HepG2 (cell line): ENCODE measurements around the gene PACS1. TPM values are rescaled to one million over a fixed set of nuclear protein-coding genes. Genes with fewer than 3 reads are reported as not detected.

Experiments used
- ATAC-seq: fragments of 200-7000 bp; cut with Tn5 transposase; 3 replicates; pipeline ENCODE4 v1.9.1; 2020; ENCODE audit warnings: mild to moderate bottlenecking, moderate library complexity
- BruUV-seq: library from RNA; stranded (reverse); fragments of 400-500 nt; replicated peaks from 2 replicates; lab custom pipeline; 2021; lab: Mats Ljungman, UMichigan
- CTCF ChIA-PET: fragments of 300-600 bp; formaldehyde crosslinking; extraction: SDS; loops from one replicate; lab custom pipeline; 2021; ENCODE audit warnings: low total read pairs, inconsistent platforms, low intra/inter-chr PET ratio; lab: Yijun Ruan, JAX
- POLR2A ChIA-PET: fragments of 350-600 bp; sonication (Branson Sonifier 250); formaldehyde crosslinking; loops from one replicate; lab custom pipeline; 2020; ENCODE audit warnings: antibody characterized with exemption, inconsistent platforms; lab: Yijun Ruan, JAX
- DNase-seq: peaks from one replicate; pipeline ENCODE4 v3.0.0-alpha.2; 2015; ENCODE audit warnings: low spot score
- FAIRE-seq: peaks from 3 replicates; lab custom pipeline; 2011; peaks lifted over from hg19 to GRCh38; lab: Jason Lieb, UNC
- H2AFZ ChIP-seq: one replicate; pipeline ENCODE4 v1.6.1; 2011; ENCODE audit warnings: low read length, inconsistent platforms
- H3K27ac ChIP-seq: fragments of 300-600 bp; 3 replicates; pipeline ENCODE4 v1.8.0; 2011; ENCODE audit warnings: mixed run types, mild to moderate bottlenecking, mixed read lengths, low read length, inconsistent platforms; ENCODE audit not compliant: insufficient read depth; ENCODE audit errors: extremely low read length
- H3K27me3 ChIP-seq, 2 experiments: fragments of 200-600 bp in 1 of 2; 2 replicates in 1 of 2; 3 replicates in 1 of 2; pipeline versions ENCODE4 v1.6.0 to v1.8.0; 2011; ENCODE audit warnings: low read length in 2 of 2, mild to moderate bottlenecking in 2 of 2, moderate library complexity in 2 of 2, inconsistent platforms in 1 of 2; ENCODE audit not compliant: insufficient read depth in 2 of 2, control insufficient read depth in 1 of 2
- H3K36me3 ChIP-seq, 2 experiments: fragments of 200-600 bp in 1 of 2; replicated peaks in 1 of 2; 2 replicates in 1 of 2; 3 replicates in 1 of 2; pipeline versions ENCODE4 v1.5.1 to v1.8.0; 2011; ENCODE audit warnings: low read length in 2 of 2, inconsistent platforms in 1 of 2; ENCODE audit not compliant: insufficient read depth in 2 of 2, control insufficient read depth in 1 of 2
- H3K4me1 ChIP-seq: 2 replicates; pipeline ENCODE4 v1.5.1; 2012; ENCODE audit warnings: low read length, inconsistent platforms; ENCODE audit not compliant: insufficient read depth
- H3K4me2 ChIP-seq: 2 replicates; pipeline ENCODE4 v1.6.0; 2011; ENCODE audit warnings: low read depth, low read length, inconsistent platforms
- H3K4me3 ChIP-seq, 3 experiments: fragments of 200-600 bp in 1 of 3; sonication (generic), shearing (Covaris generic) in 1 of 3; replicated peaks in 1 of 3; 2 replicates each; pipeline ENCODE4 v1.5.1; 2011 to 2016; ENCODE audit warnings: low read length in 3 of 3, inconsistent platforms in 2 of 3, low read depth in 2 of 3, mild to moderate bottlenecking in 2 of 3, control low read depth in 1 of 3, mixed read lengths in 1 of 3; ENCODE audit not compliant: insufficient read depth in 1 of 3
- H3K79me2 ChIP-seq: one replicate; pipeline ENCODE4 v1.6.1; 2011; ENCODE audit warnings: low read length, inconsistent platforms; ENCODE audit not compliant: insufficient read depth
- H3K9ac ChIP-seq: 2 replicates; pipeline ENCODE4 v1.6.0; 2011; ENCODE audit warnings: mild to moderate bottlenecking, low read depth, low read length, inconsistent platforms; ENCODE audit not compliant: insufficient read depth
- H3K9me3 ChIP-seq: 2 replicates; pipeline ENCODE4 v1.5.1; 2012; ENCODE audit warnings: mild to moderate bottlenecking, low read length
- H4K20me1 ChIP-seq: 2 replicates; pipeline ENCODE4 v1.6.0; 2011; ENCODE audit warnings: inconsistent platforms, mild to moderate bottlenecking, low read length, moderate library complexity; ENCODE audit not compliant: insufficient read depth
- ELF3 ChIP-seq: IDR thresholded peaks from 2 replicates; pipeline ENCODE4 v1.6.1; 2016; ENCODE audit warnings: missing genetic modification reagents, missing compliant biosample characterization
- ETV5 ChIP-seq: IDR thresholded peaks from 2 replicates; pipeline ENCODE4 v1.6.1; 2018; ENCODE audit warnings: missing biosample characterization, missing genetic modification reagents, inconsistent platforms, borderline replicate concordance
- GABPA ChIP-seq, 2 experiments: IDR thresholded peaks; 2 replicates each; pipeline ENCODE4 v1.6.1; 2011 to 2016; ENCODE audit warnings: low read depth in 2 of 2, low read length in 1 of 2, missing biosample characterization in 1 of 2, missing genetic modification characterization in 1 of 2
- MTERF4 ChIP-seq: sonication (generic); formaldehyde crosslinking; IDR thresholded peaks from 2 replicates; pipeline ENCODE4 v1.8.0; 2023; ENCODE audit warnings: mild to moderate bottlenecking, missing genetic modification reagents
- NFATC3 ChIP-seq: sonication (generic); formaldehyde crosslinking; IDR thresholded peaks from 2 replicates; pipeline ENCODE4 v1.5.1; 2020; ENCODE audit warnings: mild to moderate bottlenecking, missing genetic modification reagents
- SAP130 ChIP-seq: IDR thresholded peaks from 2 replicates; pipeline ENCODE4 v1.6.1; 2016; ENCODE audit warnings: low read depth
- TBX3 ChIP-seq: fragments of 450-650 bp; IDR thresholded peaks from 2 replicates; pipeline ENCODE4 v1.6.1; 2017; ENCODE audit warnings: antibody characterized with exemption, mild to moderate bottlenecking, inconsistent platforms, borderline replicate concordance
- XRCC5 ChIP-seq: fragments of 200-400 bp; formaldehyde crosslinking; optimal IDR thresholded peaks from 2 replicates; pipeline ENCODE3; 2017; ENCODE audit warnings: mild to moderate bottlenecking, low read length
- YEATS4 ChIP-seq: sonication (generic); formaldehyde crosslinking; IDR thresholded peaks from 2 replicates; pipeline ENCODE4 v1.4.0; 2020; ENCODE audit warnings: missing genetic modification reagents, borderline replicate concordance
- ZBTB33 ChIP-seq: sonication (generic); formaldehyde crosslinking; IDR thresholded peaks from 2 replicates; pipeline ENCODE4 v1.4.0; 2020; ENCODE audit warnings: missing genetic modification reagents
- ZMYM4 ChIP-seq: sonication (generic); formaldehyde crosslinking; IDR thresholded peaks from 2 replicates; pipeline ENCODE4 v1.8.1; 2023; ENCODE audit warnings: mild to moderate bottlenecking, missing genetic modification reagents
- ZNF709 ChIP-seq: sonication (generic); formaldehyde crosslinking; IDR thresholded peaks from 2 replicates; pipeline ENCODE4 v1.5.0; 2020; ENCODE audit warnings: mild to moderate bottlenecking, missing genetic modification reagents
- WGBS: methylation state at CpG from one replicate; pipeline ENCODE4 v1.1.6; 2017; ENCODE audit warnings: low lambda C conversion rate; 5-methylcytosine and 5-hydroxymethylcytosine counted together
- in situ Hi-C: cut with HindIII; loops from 2 replicates; pipeline ENCODE4 v1.10.0; 2017; ENCODE audit warnings: low pct_unique_long_range_greater_than_20kb; ENCODE audit not compliant: extremely low pct_ligation_motif_present
- intact Hi-C: fragments of 100-400 bp; cut with micrococcal nuclease; formaldehyde crosslinking; loops from one replicate; pipeline ENCODE4 v1.10.0; 2022; ENCODE audit not compliant: unreplicated experiment
- polyA plus RNA-seq, 8 experiments: library from polyadenylated mRNA; depleted of rRNA in 3 of 8; stranded (reverse) in 7 of 8; unstranded in 1 of 8; fragments of >200 nt; fragmentation: Illumina TruSeq in 4 of 8; extraction: Trizol in 4 of 8; gene quantifications; 2 replicates each; pipeline versions ENCODE4 v1.2.1 to v1.2.3, GENCODE V29; 2011 to 2016; ENCODE audit warnings: low read depth in 4 of 8, missing spikeins in 1 of 8, mixed read lengths in 1 of 8; ENCODE audit not compliant: insufficient read depth in 1 of 8
- total RNA-seq, 5 experiments: library from RNA; depleted of rRNA; stranded (reverse); fragments of >200 nt; fragmentation: Illumina TruSeq; extraction: Trizol; gene quantifications; 2 replicates each; pipeline ENCODE4 v1.2.3, GENCODE V29; 2016; ENCODE audit warnings: low read depth in 1 of 5
- TF ChIP-seq, protein P1 (sequence below): sonication (generic); formaldehyde crosslinking; IDR thresholded peaks from 2 replicates; pipeline ENCODE4 v1.4.0; 2020; ENCODE audit warnings: low read depth, missing genetic modification reagents

The PACS1 gene
- total and polyA plus RNA-seq, 2 of the 13 experiments (the other 11 are each of a cell fraction or from before 2014, with no cell fraction given), result 7.6 to 8.6 TPM

- no peak for TF ChIP-seq XRCC5
- TF ChIP-seq MTERF4 (CRISPR knock-in tag), result 0 out of 2 replicates have a peak, but pooled peaks have one; percentile 32
- TF ChIP-seq NFATC3, result no peak
These were observed at the start of gene PACS1 (continued) for GRCh38 chr11:66069715-66070603.

DNA sequence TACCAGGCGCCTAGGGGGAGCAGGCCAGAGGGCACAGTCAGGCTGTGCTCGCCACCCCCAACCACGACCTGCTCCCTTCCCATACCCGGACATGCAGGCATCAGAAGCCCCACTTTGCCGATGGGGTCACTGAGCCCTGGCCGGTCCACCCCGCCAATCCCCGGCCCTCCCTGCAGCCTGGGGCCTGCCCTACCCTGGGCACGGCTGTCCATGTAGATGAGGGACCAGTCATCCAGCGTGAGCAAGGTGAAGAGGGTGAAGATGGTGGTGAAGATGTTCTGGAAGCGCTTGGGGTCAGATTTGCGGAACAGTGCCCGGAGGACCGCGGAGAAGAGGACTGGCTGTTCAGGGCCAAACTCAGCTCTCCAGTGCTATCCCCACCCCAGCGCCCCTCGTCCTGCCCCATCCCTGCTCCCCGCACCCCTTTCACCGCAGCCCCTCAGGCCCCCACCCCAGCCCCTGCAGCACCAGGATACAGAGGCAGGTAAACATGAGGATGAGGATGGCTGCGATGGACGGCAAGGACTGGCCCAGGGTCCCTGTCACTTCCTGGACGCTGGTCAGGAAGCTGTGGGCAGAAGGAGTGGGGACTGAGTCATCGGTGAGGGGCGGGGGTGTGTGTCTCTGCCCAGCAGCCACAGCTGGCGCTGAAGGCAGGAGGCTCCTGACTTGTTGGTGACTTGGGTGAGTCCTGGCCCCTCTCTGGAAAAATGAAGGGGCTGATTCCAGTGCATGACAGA lies 49.3 kb upstream of the PACS1 start:
- in situ Hi-C loops, result no loop called here
- no peak overlapping the region for H3K27ac ChIP-seq
- H3K4me2 ChIP-seq, result no peak overlapping the region
- no peak overlapping the region for H2AFZ ChIP-seq
- intact Hi-C loops, result no loop called here
- no peak overlapping the region for H3K9ac ChIP-seq
- BruUV-seq, result no TSS peak
- no peaks in the 10 kb centered on the region for H3K79me2 ChIP-seq
- peak; percentile 62 for ATAC-seq
- peaks cover 21% of the 10 kb centered on the region for H3K4me1 ChIP-seq
- H3K4me3 ChIP-seq, result no peak overlapping the region; a peak in 1 of 6 replicates
- H4K20me1 ChIP-seq, result no peaks in the 10 kb centered on the region
- WGBS, result 68% methylated on average over 15 of the region's 25 CpGs
- FAIRE-seq, result no peak
- DNase-seq, result no peak
- H3K27me3 ChIP-seq, result peaks cover 8 to 36% of the 10 kb centered on the region in 2 experiments; a peak in 3 of 5 replicates
- POLR2A ChIA-PET, result interaction anchor here (1.1 to 1.4 kb wide), 2 partner anchors 18 to 32 kb away, joined by 3 to 4 read pairs; partner anchors contain the start of gene SF3B2
- CTCF ChIA-PET, result no interaction called here
- no peaks in the 10 kb centered on the region for H3K9me3 ChIP-seq
- no peaks in the 10 kb centered on the region for H3K36me3 ChIP-seq
- TF ChIP-seq YEATS4 (CRISPR knock-in tag) (no peak), ZNF709 (CRISPR knock-in tag) (no peak), GABPA (IDR thresholded peaks at IDR 0.05; ENCODE audit: low read depth, low read length) (peak; percentile 22; the same call in 1 of the 2 replicates), GABPA (CRISPR knock-in tag; IDR thresholded peaks at IDR 0.05; ENCODE audit: low read depth) (peak; percentile 37), ZMYM4 (CRISPR knock-in tag) (no peak), ELF3 (peak; percentile 63; the same call in 1 of the 2 replicates), TBX3 (no peak), ETV5 (CRISPR knock-in tag) (peak; percentile 27; the same call in 1 of the 2 replicates), SAP130 (CRISPR knock-in tag) (peak; percentile 58), ZBTB33 (CRISPR knock-in tag) (peak; percentile 57; the same call in 1 of the 2 replicates)
- TF ChIP-seq, protein P1, sequence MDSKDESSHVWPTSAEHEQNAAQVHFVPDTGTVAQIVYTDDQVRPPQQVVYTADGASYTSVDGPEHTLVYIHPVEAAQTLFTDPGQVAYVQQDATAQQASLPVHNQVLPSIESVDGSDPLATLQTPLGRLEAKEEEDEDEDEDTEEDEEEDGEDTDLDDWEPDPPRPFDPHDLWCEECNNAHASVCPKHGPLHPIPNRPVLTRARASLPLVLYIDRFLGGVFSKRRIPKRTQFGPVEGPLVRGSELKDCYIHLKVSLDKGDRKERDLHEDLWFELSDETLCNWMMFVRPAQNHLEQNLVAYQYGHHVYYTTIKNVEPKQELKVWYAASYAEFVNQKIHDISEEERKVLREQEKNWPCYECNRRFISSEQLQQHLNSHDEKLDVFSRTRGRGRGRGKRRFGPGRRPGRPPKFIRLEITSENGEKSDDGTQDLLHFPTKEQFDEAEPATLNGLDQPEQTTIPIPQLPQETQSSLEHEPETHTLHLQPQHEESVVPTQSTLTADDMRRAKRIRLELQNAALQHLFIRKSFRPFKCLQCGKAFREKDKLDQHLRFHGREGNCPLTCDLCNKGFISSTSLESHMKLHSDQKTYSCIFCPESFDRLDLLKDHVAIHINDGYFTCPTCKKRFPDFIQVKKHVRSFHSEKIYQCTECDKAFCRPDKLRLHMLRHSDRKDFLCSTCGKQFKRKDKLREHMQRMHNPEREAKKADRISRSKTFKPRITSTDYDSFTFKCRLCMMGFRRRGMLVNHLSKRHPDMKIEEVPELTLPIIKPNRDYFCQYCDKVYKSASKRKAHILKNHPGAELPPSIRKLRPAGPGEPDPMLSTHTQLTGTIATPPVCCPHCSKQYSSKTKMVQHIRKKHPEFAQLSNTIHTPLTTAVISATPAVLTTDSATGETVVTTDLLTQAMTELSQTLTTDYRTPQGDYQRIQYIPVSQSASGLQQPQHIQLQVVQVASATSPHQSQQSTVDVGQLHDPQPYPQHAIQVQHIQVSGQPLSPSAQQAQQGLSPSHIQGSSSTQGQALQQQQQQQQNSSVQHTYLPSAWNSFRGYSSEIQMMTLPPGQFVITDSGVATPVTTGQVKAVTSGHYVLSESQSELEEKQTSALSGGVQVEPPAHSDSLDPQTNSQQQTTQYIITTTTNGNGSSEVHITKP (CRISPR knock-in tag), result peak; percentile 42; the same call in 1 of the 2 replicates
